A549 treated with AZD9567 at 1 μM for 4 hours (cell line): Measurements from ENCODE around the gene SLC6A3. TPM values are rescaled to one million over a fixed set of nuclear protein-coding genes. Genes with fewer than 3 reads are reported as not detected.

Experiments
- total RNA-seq: library from RNA; stranded (reverse); fragments of 200-300 nt; extraction: Qiagen RNA extraction; gene quantifications from 5 replicates; pipeline ENCODE4 v1.2.3, GENCODE V29; 2022; ENCODE audit not compliant: insufficient read depth

The SLC6A3 gene
- 0.51 to 0.57 TPM (median 0.54 TPM) in 4 of 5 replicates, not detected in the other for total RNA-seq

GRCh38 chr5:1445313-1445688 is at the start of gene SLC6A3:
TSS of gene SLC6A3 (minus strand) at chr5:1445440. CDS start at chr5:1443197, 2,243 bp downstream.

GRCh38 chr5:1344975-1345838 is 100.0 kb downstream of the SLC6A3 start, which contains the start of gene CLPTM1L:
TSS of gene CLPTM1L (minus strand) at chr5:1345099. CDS start at chr5:1344841, 258 bp downstream.

Other genes starting within 250 kb of the SLC6A3 start
- 0.20 to 0.24 TPM (median 0.22 TPM) in 4 of 5 replicates, not detected in the other for gene SLC6A19, start 243.8 kb downstream of the SLC6A3 start, total RNA-seq
- not detected in 5 replicates for gene SLC6A18, start 220.1 kb downstream of the SLC6A3 start, total RNA-seq
- gene TERT, start 150.4 kb downstream of the SLC6A3 start, total RNA-seq = 2.7 to 7.3 TPM (median 3.6 TPM) in 5 replicates
- 152 to 177 TPM (median 163 TPM) in 5 replicates for gene CLPTM1L, start 100.3 kb downstream of the SLC6A3 start, total RNA-seq
- gene LPCAT1, start 78.5 kb upstream of the SLC6A3 start, total RNA-seq = 149 to 170 TPM (median 159 TPM) in 5 replicates